Naive thymus-derived CD4-positive, alpha-beta T cell (primary cell): ENCODE results near the gene STAMBPL1. TPM values are rescaled to one million over a fixed set of nuclear protein-coding genes. Genes with fewer than 3 reads are reported as not detected.

ENCODE experiments used
- ATAC-seq: fragments of 150-1000 bp; cut with Tn5 transposase; 2 replicates; pipeline ENCODE4 v1.10.0; 2021; ENCODE audit warnings: mild to moderate bottlenecking, moderate library complexity
- CTCF ChIA-PET: fragments of 350-600 bp; sonication (Branson Sonifier 250); formaldehyde crosslinking; loops from one replicate; lab custom pipeline; 2021; ENCODE audit warnings: antibody characterized with exemption; lab: Charles Lee
- POLR2A ChIA-PET: fragments of 350-600 bp; sonication (Branson Sonifier 250); formaldehyde crosslinking; loops from one replicate; lab custom pipeline; 2021; ENCODE audit warnings: antibody characterized with exemption, inconsistent platforms; lab: Charles Lee
- DNase-seq, 9 donors: peaks; one replicate each; pipeline versions ENCODE4 v3.0.0 to v3.0.0-alpha.2; 2020 to 2022; ENCODE audit warnings: mixed read lengths in 1 of 9
- H3K27ac ChIP-seq: one replicate; pipeline ENCODE4 v1.7.0; 2013; ENCODE audit warnings: mild to moderate bottlenecking, low read depth, low read length, moderate library complexity
- H3K27me3 ChIP-seq, 2 donors: one replicate each; pipeline ENCODE4 v1.7.0; 2013; ENCODE audit warnings: low read length in 2 of 2, mild to moderate bottlenecking in 2 of 2, moderate library complexity in 2 of 2; ENCODE audit not compliant: control insufficient read depth in 2 of 2, insufficient read depth in 2 of 2
- H3K36me3 ChIP-seq, 3 experiments: 1 replicate in 2 of 3; 2 replicates in 1 of 3; pipeline ENCODE4 v1.7.0; 2013; ENCODE audit warnings: low read length in 3 of 3, mild to moderate bottlenecking in 3 of 3, moderate library complexity in 1 of 3; ENCODE audit not compliant: insufficient read depth in 3 of 3, control insufficient read depth in 2 of 3
- H3K4me1 ChIP-seq, 2 donors: one replicate each; pipeline ENCODE4 v1.7.0; 2013; ENCODE audit warnings: low read length in 2 of 2, mild to moderate bottlenecking in 2 of 2, moderate library complexity in 1 of 2; ENCODE audit not compliant: control insufficient read depth in 2 of 2, insufficient read depth in 2 of 2
- H3K4me3 ChIP-seq: 2 replicates; pipeline ENCODE4 v1.7.0; 2013; ENCODE audit warnings: mild to moderate bottlenecking, low read length
- H3K9me3 ChIP-seq, 3 experiments: 1 replicate in 2 of 3; 2 replicates in 1 of 3; pipeline ENCODE4 v1.7.0; 2013; ENCODE audit warnings: low read length in 3 of 3; ENCODE audit not compliant: control insufficient read depth in 2 of 3
- H3K27ac Mint-ChIP-seq, 9 donors: one replicate each; pipeline ENCODE4 v1.8.0; 2020 to 2022; ENCODE audit warnings: mixed read lengths in 9 of 9, mild to moderate bottlenecking in 8 of 9, moderate library complexity in 5 of 9, inconsistent platforms in 2 of 9
- H3K27me3 Mint-ChIP-seq, 5 donors: one replicate each; pipeline ENCODE4 v1.8.0; 2021 to 2022; ENCODE audit warnings: mixed read lengths in 5 of 5, mild to moderate bottlenecking in 1 of 5
- H3K36me3 Mint-ChIP-seq, 5 donors: one replicate each; pipeline ENCODE4 v1.8.0; 2020 to 2022; ENCODE audit warnings: mixed read lengths in 5 of 5, mild to moderate bottlenecking in 3 of 5, inconsistent platforms in 1 of 5
- H3K4me1 Mint-ChIP-seq, 7 donors: one replicate each; pipeline ENCODE4 v1.8.0; 2020 to 2022; ENCODE audit warnings: mixed read lengths in 7 of 7, mild to moderate bottlenecking in 3 of 7, inconsistent platforms in 1 of 7
- H3K4me3 Mint-ChIP-seq, 10 donors: one replicate each; pipeline ENCODE4 v1.8.0; 2020 to 2022; ENCODE audit warnings: mild to moderate bottlenecking in 10 of 10, mixed read lengths in 10 of 10, moderate library complexity in 6 of 10, inconsistent platforms in 2 of 10
- H3K9me3 Mint-ChIP-seq, 11 donors: one replicate each; pipeline ENCODE4 v1.8.0; 2020 to 2022; ENCODE audit warnings: mixed read lengths in 11 of 11, mild to moderate bottlenecking in 4 of 11, inconsistent platforms in 1 of 11, moderate library complexity in 1 of 11
- intact Hi-C, 2 donors: fragments of 100-400 bp; cut with micrococcal nuclease; formaldehyde crosslinking; loops; one replicate each; pipeline ENCODE4 v1.15.1; 2023
- polyA plus RNA-seq, 2 donors: library from polyadenylated mRNA; unstranded; fragments of 300-500 nt; fragmentation: Illumina TruSeq; gene quantifications; one replicate each; pipeline ENCODE4 v1.2.3, GENCODE V29; 2021
- total RNA-seq, 6 experiments: library from RNA in 5 of 6; stranded (reverse) in 5 of 6; gene quantifications; 1 replicate in 5 of 6; 2 replicates in 1 of 6; pipeline ENCODE4 v1.2.3 and lab custom pipeline; 2021 to 2026

The STAMBPL1 gene
- total and polyA plus RNA-seq, 7 experiments from 2014 or later: 12.5 to 57.7 (median 35.7) TPM

DNA sequence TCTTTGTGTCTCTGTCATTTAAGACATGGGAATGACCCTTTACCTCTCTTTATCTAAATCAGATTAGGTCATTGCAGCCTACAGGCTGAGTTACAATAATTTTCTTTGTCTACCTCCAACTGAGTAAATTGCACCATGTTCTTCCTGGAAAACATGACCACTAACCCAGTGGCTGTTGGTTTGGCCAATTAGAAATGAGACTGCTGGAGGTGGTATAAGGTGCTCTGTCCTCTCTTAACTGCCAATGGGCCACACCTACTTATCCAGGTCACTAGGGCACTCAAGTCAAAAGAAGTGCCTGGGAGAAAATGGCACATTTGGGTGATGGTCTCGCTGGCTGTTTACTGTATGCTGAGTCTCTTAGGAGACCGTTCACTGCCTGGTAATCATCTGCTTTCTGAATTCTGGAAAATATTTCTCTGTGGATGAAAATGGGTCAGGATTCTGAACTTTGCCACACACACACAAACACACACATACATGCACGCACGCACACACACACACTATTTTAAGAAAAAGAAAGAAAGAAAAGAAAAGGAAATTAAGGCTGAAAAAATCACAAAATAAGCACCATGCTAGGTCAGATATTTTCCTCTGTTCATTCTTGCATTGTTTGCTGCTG is 16.4 kb downstream of the STAMBPL1 start:
- H3K9me3 Mint-ChIP-seq: no peaks in the 10 kb centered on the region
- Histone ChIP-seq H3K4me3 (no peak overlapping the region), H3K27me3 (no peaks in the 10 kb centered on the region), H3K4me1 (peaks cover 16 to 26% of the 10 kb centered on the region in 2 donors), H3K9me3 (no peaks in the 10 kb centered on the region), H3K27ac (no peak overlapping the region), H3K36me3 (peaks cover 0 to 9% (median 5%) of the 10 kb centered on the region in 3 experiments)
- no peaks in the 10 kb centered on the region for H3K27me3 Mint-ChIP-seq
- H3K27ac Mint-ChIP-seq: peak overlapping the region in 5 of 9 donors; percentile 7 to 68 (median 56)
- CTCF ChIA-PET: interaction anchor here (0.6 to 1.1 kb wide), 3 partner anchors 15 to 60 kb away, joined by 3 to 6 read pairs (median 3); no protein-coding TSS in a partner anchor
- peak overlapping the region in 4 of 10 donors; percentile 6 to 64 (median 22) for H3K4me3 Mint-ChIP-seq
- H3K4me1 Mint-ChIP-seq: peaks cover 33 to 84% (median 69%) of the 10 kb centered on the region in 7 donors
- POLR2A ChIA-PET: interaction anchor here (1.0 to 1.5 kb wide), 2 partner anchors 9 to 15 kb away, joined by 3 read pairs; no protein-coding TSS in a partner anchor
- H3K36me3 Mint-ChIP-seq: peaks cover 0 to 30% (median 21%) of the 10 kb centered on the region in 5 donors
- ATAC-seq (no peak), DNase-seq (no peak)
- intact Hi-C loops: loop anchor here in 1 of 2 donors (2.0 kb wide), 1 partner anchor 16 kb away; the partner anchor contains the start of gene STAMBPL1

DNA sequence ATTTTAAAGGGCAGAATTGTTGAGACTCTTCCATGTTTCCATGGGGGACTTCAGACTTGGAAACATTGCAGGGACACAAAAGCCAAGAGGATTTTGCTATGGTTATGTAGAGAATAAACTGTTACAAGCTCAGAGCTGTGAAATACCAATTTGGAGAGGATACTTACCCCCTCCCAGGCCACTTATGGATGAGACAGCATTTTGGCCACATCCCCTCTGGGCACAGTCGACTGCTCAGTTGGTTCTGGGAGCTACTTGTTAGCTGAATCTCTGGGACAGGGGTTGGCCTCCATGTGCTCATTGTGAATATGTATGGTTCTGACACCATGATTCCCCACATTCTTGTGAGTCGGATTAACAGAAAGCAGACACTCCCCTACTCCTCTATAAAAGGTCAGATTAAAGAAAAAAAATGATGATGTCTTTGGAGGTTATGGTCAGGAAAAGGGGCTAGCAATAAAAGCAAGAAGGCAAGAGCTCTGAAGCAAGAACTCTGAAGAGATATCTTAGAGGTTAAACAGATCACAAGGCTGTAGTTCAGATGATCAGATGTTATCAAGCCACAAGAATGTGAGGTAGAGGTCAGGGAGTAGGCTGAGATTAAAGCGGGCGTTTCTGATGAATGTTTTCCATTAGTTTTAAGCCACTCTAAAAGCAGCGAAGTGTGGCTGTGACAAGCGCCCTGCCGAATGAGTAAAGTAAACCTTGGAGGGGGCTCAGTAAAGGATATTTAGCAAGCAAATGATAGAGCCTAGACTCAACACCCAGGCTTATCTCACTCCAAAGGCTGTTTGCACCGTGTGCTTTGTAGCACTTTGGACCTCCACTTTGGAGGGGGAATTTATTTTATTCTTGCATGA is 17.2 kb downstream of the STAMBPL1 start:
- Mint-ChIP-seq H3K36me3 (peaks cover 0 to 30% (median 27%) of the 10 kb centered on the region in 5 donors), H3K27ac (peak overlapping the region in 7 of 9 donors; percentile 9 to 84 (median 43)), H3K4me1 (peaks cover 29 to 80% (median 65%) of the 10 kb centered on the region in 7 donors), H3K4me3 (peak overlapping the region in 7 of 10 donors; percentile 2 to 64 (median 31)), H3K27me3 (no peaks in the 10 kb centered on the region), H3K9me3 (no peaks in the 10 kb centered on the region)
- POLR2A ChIA-PET: interaction anchor here (1.1 kb wide), 1 partner anchor 11 kb away, joined by 4 read pairs; no protein-coding TSS in a partner anchor
- peaks cover 3 to 16% (median 5%) of the 10 kb centered on the region in 3 experiments for H3K36me3 ChIP-seq
- ATAC-seq: no peak
- H3K9me3 ChIP-seq: no peaks in the 10 kb centered on the region
- no peak overlapping the region for H3K27ac ChIP-seq
- no peak overlapping the region for H3K4me3 ChIP-seq
- DNase-seq: no peak
- H3K4me1 ChIP-seq: peaks cover 16 to 26% of the 10 kb centered on the region in 2 donors
- intact Hi-C loops: loop anchor here in 1 of 2 donors (2.0 kb wide), 1 partner anchor 16 kb away; the partner anchor contains the start of gene STAMBPL1
- no peaks in the 10 kb centered on the region for H3K27me3 ChIP-seq
- CTCF ChIA-PET: interaction anchor here (0.6 to 1.1 kb wide), 3 partner anchors 16 to 61 kb away, joined by 3 to 6 read pairs (median 3); no protein-coding TSS in a partner anchor

DNA sequence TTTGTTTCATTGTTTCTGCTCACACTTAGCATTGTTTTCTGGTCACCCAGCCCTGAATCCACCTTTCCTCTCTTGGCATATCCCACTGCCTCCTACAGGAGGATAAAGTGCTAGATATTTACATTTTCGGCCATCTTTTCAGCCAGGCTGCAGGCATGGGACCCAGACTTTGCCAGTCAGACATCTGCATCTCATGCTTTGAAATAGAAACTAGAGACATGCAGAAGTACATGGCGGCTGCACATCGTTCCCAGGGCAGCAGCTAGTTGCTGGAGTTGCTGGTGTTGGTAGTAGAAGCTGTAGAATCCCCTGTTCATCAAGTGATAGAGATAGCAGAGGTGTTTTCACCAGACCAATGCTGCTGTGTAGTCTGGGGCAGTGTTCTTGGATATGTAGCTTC is 18.7 kb downstream of the STAMBPL1 start:
- POLR2A ChIA-PET: interaction anchor here (0.7 to 1.1 kb wide), 2 partner anchors 10 to 13 kb away, joined by 3 to 4 read pairs; no protein-coding TSS in a partner anchor
- peaks cover 16 to 26% of the 10 kb centered on the region in 2 donors for H3K4me1 ChIP-seq

DNA sequence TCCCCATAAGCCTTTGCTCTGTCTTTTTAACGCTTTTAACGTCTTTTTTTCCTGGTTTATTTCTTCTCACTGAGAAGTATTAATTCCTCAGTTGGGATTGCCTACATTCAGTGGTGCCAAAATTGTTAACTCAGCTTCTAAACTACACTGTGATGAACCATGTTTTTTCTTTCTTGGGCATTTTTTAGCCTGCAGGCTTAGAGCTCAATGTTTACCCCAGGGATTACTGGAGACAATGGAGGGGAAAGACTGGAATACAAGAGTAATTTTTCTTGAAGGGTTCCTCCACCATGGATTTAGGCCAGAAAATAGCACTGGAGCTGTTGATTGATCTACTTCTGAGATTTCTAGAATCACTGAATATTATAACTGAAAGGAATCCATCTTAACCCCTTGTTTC is 19.8 kb downstream of the STAMBPL1 start:
- Histone ChIP-seq H3K4me3 (no peak overlapping the region), H3K27ac (no peak overlapping the region), H3K36me3 (peaks cover 0 to 32% (median 10%) of the 10 kb centered on the region in 3 experiments), H3K9me3 (no peaks in the 10 kb centered on the region), H3K27me3 (no peaks in the 10 kb centered on the region), H3K4me1 (peaks cover 16 to 26% of the 10 kb centered on the region in 2 donors)
- Mint-ChIP-seq H3K27ac (peak overlapping the region in 2 of 9 donors; percentile 38 to 55), H3K9me3 (no peaks in the 10 kb centered on the region), H3K4me1 (peaks cover 25 to 72% (median 50%) of the 10 kb centered on the region in 7 donors), H3K4me3 (peak overlapping the region in 2 of 10 donors; percentile 17 to 39), H3K36me3 (peaks cover 0 to 43% (median 37%) of the 10 kb centered on the region in 5 donors), H3K27me3 (no peaks in the 10 kb centered on the region)
- ATAC-seq: no peak
- POLR2A ChIA-PET: interaction anchor here (1.1 kb wide), 1 partner anchor 18 kb away, joined by 4 read pairs; no protein-coding TSS in a partner anchor
- CTCF ChIA-PET: interaction anchor here (0.5 to 5.3 kb wide), 5 partner anchors 14 to 1003 kb away, joined by 3 to 28 read pairs (median 3); no protein-coding TSS in a partner anchor
- no peak for DNase-seq
- intact Hi-C loops: loop anchor here in 1 of 2 donors (2.0 to 5.0 kb wide), 2 partner anchors 17 to 33 kb away; no protein-coding TSS in a partner anchor

More for the DNA sequence above, 18.7 kb downstream of the STAMBPL1 start:
- H3K27me3 Mint-ChIP-seq: no peaks in the 10 kb centered on the region
- Histone ChIP-seq H3K27ac (no peak overlapping the region), H3K27me3 (no peaks in the 10 kb centered on the region), H3K9me3 (no peaks in the 10 kb centered on the region), H3K4me3 (no peak overlapping the region), H3K36me3 (peaks cover 4 to 26% (median 5%) of the 10 kb centered on the region in 3 experiments)
- no peak for DNase-seq
- peaks cover 0 to 38% (median 34%) of the 10 kb centered on the region in 5 donors for H3K36me3 Mint-ChIP-seq
- CTCF ChIA-PET: interaction anchor here (1.0 to 5.3 kb wide), 2 partner anchors 35 to 64 kb away, joined by 3 to 28 read pairs; no protein-coding TSS in a partner anchor
- peak overlapping the region in 3 of 9 donors; percentile 38 to 57 (median 41) for H3K27ac Mint-ChIP-seq
- H3K4me3 Mint-ChIP-seq: no peak overlapping the region
- peaks cover 25 to 81% (median 54%) of the 10 kb centered on the region in 7 donors for H3K4me1 Mint-ChIP-seq
- intact Hi-C loops: no loop called here
- no peaks in the 10 kb centered on the region for H3K9me3 Mint-ChIP-seq
- ATAC-seq: no peak

DNA sequence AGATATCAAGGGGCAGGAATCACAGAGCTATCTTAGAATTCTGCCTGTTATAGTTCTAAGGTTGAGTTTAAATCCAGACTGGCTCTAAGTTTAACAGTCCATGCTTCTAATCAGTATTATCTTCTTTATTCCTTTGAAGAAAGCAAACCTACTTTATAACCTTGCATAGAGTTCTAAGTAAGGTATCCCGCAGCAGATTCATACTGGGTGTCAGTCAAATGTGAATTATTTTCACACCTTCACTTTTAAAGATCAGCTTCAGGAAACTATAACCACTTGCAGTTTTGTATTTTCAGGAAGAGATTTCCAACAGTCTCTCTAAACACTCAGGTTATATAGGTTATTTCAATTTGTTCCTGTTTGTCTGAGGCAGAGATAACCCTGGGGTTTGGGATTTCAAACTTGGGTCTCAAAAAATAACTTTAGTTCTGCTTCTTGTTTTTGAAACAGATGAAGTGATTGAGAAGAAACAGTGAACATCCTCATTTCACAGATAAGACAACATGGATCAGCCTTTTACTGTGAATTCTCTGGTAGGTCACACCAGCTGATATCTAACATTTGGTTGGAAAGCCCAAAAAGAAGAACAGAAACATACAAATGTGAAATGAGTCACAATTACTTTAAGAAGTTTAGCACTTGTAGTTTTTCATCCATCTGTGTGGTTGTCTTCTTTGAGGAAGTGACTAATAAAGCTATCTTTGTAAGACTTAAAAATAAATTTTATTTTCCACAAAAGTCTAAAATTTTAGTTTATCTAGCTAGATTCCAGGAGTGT is 21.4 kb downstream of the STAMBPL1 start:
- intact Hi-C loops: loop anchor here (1.0 to 5.0 kb wide), 3 partner anchors 15 to 34 kb away; partner anchors contain the start of gene STAMBPL1 (in 1 of the 2)
- H3K27ac Mint-ChIP-seq: peak overlapping the region in 4 of 9 donors; percentile 43 to 60 (median 53)
- H3K27me3 Mint-ChIP-seq: no peaks in the 10 kb centered on the region
- DNase-seq: no peak
- ChIA-PET CTCF (interaction anchor here (1.5 to 5.3 kb wide), 2 partner anchors 15 to 32 kb away, joined by 3 to 28 read pairs; no protein-coding TSS in a partner anchor), POLR2A (interaction anchor here (1.4 kb wide), 1 partner anchor 13 kb away, joined by 3 read pairs; no protein-coding TSS in a partner anchor)
- H3K9me3 ChIP-seq: no peaks in the 10 kb centered on the region
- peaks cover 0 to 40% (median 19%) of the 10 kb centered on the region in 3 experiments for H3K36me3 ChIP-seq
- ATAC-seq: peak; percentile 84
- peak overlapping the region in 1 of 10 donors; percentile 34 for H3K4me3 Mint-ChIP-seq
- no peak overlapping the region for H3K4me3 ChIP-seq
- H3K4me1 Mint-ChIP-seq: peaks cover 23 to 58% (median 40%) of the 10 kb centered on the region in 7 donors
- no peaks in the 10 kb centered on the region for H3K27me3 ChIP-seq
- peaks cover 15 to 24% of the 10 kb centered on the region in 2 donors for H3K4me1 ChIP-seq
- H3K36me3 Mint-ChIP-seq: peaks cover 0 to 48% (median 37%) of the 10 kb centered on the region in 5 donors
- H3K27ac ChIP-seq: no peak overlapping the region
- H3K9me3 Mint-ChIP-seq: no peaks in the 10 kb centered on the region
